ENCODE results near the gene PEX16.

The PEX16 gene

DNA sequence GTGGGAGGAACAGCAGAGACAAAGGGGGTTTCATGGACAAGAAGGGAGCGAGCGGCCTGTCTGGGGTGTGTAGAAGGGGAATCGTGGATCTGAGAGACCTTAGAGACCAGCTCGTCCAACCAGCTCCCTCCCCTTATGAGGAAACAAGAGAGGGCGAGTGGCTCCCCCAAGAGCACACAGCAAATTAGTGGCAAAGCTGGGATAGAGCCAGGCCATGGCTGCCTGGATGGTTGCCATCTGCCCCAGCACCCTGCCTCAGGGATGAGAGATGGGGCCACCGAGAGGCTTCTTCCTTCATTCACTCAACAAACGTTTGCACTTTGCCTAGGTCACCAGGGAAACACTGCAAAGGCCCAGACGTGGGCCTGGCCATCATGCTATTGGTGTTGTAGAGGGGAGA, 28.1 kb downstream of the PEX16 start:
- TF ChIP-seq SIN3A (IDR thresholded peaks at IDR 0.05; ENCODE audit: borderline replicate concordance, insufficient read depth, low read length) (no peak), TAF1 (IDR thresholded peaks at IDR 0.05; ENCODE audit: borderline replicate concordance, insufficient read depth, low read length) (no peak), POLR2AphosphoS5 (IDR thresholded peaks at IDR 0.05; ENCODE audit: low read depth, low read length) (no peak), FOXP2 (optimal IDR thresholded peaks at IDR 0.05; ENCODE audit: borderline replicate concordance, extremely low read depth, extremely low read length, insufficient read depth) (no peak)
- TF ChIP-seq, protein P1, sequence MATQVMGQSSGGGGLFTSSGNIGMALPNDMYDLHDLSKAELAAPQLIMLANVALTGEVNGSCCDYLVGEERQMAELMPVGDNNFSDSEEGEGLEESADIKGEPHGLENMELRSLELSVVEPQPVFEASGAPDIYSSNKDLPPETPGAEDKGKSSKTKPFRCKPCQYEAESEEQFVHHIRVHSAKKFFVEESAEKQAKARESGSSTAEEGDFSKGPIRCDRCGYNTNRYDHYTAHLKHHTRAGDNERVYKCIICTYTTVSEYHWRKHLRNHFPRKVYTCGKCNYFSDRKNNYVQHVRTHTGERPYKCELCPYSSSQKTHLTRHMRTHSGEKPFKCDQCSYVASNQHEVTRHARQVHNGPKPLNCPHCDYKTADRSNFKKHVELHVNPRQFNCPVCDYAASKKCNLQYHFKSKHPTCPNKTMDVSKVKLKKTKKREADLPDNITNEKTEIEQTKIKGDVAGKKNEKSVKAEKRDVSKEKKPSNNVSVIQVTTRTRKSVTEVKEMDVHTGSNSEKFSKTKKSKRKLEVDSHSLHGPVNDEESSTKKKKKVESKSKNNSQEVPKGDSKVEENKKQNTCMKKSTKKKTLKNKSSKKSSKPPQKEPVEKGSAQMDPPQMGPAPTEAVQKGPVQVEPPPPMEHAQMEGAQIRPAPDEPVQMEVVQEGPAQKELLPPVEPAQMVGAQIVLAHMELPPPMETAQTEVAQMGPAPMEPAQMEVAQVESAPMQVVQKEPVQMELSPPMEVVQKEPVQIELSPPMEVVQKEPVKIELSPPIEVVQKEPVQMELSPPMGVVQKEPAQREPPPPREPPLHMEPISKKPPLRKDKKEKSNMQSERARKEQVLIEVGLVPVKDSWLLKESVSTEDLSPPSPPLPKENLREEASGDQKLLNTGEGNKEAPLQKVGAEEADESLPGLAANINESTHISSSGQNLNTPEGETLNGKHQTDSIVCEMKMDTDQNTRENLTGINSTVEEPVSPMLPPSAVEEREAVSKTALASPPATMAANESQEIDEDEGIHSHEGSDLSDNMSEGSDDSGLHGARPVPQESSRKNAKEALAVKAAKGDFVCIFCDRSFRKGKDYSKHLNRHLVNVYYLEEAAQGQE (IDR thresholded peaks at IDR 0.05; ENCODE audit: insufficient read depth in 1 of 2, low read depth in 2 of 2, low read length in 2 of 2), result no peak

DNA sequence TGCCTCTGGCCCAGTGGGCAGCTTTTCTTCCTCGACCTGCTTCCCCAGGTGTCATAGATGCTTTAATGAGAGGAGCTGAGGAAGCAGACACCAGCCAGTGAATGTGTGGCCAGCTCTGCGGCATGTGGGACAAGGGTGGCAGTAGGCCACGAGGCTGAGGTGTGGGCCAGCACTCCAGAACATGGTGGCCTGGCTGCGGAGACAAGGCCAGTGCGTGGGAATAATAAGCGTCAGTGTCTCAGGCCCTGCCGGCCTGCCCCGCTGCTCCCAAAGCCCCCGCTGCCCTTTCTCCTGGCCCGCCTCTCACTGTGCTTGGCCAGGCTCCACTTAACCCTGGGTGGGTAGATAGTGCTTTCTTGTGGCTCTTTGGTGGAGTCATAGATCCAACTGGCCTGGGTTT, 30.1 kb downstream of the PEX16 start:
- no peak for TF ChIP-seq TAF1 (IDR thresholded peaks at IDR 0.05; ENCODE audit: borderline replicate concordance, insufficient read depth, low read length)
- TF ChIP-seq, protein P1 (IDR thresholded peaks at IDR 0.05; ENCODE audit: insufficient read depth in 1 of 2, low read depth in 2 of 2, low read length in 2 of 2), result no peak
- TF ChIP-seq FOXP2 (optimal IDR thresholded peaks at IDR 0.05; ENCODE audit: borderline replicate concordance, extremely low read depth, extremely low read length, insufficient read depth), result no peak
- no peak for TF ChIP-seq SIN3A (IDR thresholded peaks at IDR 0.05; ENCODE audit: borderline replicate concordance, insufficient read depth, low read length)
- TF ChIP-seq POLR2AphosphoS5 (IDR thresholded peaks at IDR 0.05; ENCODE audit: low read depth, low read length), result no peak

DNA sequence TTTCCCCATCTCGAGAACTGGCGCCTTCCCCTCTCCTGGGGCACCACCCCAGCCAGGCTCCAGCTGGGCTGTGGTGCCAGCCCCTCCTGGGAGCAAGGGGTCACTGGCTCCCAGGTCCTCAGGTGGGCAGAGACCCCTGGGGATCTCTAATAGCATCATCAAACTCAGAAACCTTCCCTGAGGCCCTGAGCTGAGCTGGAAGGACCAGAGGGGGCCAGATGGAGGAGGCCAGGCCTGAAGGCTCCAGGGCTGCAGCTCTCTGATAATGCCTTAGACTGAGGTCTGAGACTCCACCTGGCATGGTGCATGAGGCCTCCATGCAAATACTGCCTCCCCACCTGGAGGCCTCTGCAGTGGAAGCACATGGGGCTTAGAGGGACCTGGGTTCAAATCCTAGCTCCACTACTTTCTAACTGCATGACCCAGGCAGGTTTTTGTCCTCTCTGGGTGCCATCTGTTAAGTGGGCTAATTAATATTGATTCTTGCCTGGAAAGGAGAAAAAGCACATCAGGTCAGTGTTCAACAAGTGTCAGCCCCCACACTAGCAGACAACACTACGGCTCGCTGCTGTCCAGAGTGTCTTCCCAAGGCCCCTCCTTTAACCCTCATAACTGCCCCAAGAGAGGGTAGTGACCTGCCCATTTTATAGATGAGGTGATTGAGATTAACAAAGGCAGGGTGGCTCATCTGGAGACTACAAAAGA, 30.7 kb downstream of the PEX16 start:
- TF ChIP-seq POLR2AphosphoS5 (IDR thresholded peaks at IDR 0.05; ENCODE audit: low read depth, low read length), result no peak

DNA sequence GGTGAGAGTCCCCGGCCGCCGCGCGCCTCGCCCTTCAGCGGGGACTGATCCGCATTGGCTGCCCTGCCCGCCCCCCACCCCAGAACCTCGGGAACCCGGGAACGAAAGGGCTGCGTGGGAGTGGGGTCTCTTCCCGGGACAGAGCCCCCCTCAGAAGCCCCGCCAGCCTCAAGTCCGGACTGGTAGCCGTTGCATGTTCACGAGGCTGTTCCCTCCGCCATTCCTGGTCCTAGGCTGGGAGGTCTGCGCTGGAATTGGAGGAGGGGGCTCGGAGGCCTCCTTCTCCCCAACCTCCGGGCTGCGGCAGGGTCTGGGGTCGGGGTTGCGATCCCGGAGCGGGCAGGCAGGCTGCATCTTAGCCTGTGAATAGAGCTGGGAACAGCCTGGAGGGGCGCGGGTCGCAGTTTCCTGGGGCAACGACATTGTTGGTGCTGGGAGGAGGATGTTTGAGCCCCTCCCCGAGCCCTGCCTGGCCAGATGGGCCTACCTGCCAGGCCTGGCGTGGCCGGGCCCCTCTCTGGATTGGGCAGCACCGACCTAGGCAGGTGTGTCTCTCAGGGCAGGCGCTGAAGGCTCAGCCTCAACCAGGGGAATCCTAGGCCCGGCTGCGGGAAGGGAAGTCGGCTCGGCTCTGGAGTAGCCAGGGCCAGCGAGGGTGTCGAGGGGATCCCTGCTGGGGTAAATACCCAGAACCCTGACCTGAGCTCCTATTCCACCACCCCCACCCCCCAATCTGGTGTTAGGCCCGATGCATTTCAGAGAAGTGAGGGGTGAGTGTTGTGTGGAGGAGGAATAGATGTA, 31.6 kb downstream of the PEX16 start:
- TF ChIP-seq POLR2AphosphoS5 (IDR thresholded peaks at IDR 0.05; ENCODE audit: low read depth, low read length) (no peak), SIN3A (IDR thresholded peaks at IDR 0.05; ENCODE audit: borderline replicate concordance, insufficient read depth, low read length) (no peak), FOXP2 (optimal IDR thresholded peaks at IDR 0.05; ENCODE audit: borderline replicate concordance, extremely low read depth, extremely low read length, insufficient read depth) (no peak), TAF1 (IDR thresholded peaks at IDR 0.05; ENCODE audit: borderline replicate concordance, insufficient read depth, low read length) (no peak)
- TF ChIP-seq, protein P1 (IDR thresholded peaks at IDR 0.05; ENCODE audit: insufficient read depth in 1 of 2, low read depth in 2 of 2, low read length in 2 of 2), result 0 out of 4 replicates have a peak, but pooled peaks of 1 of the 2 experiments have one; percentile 7

DNA sequence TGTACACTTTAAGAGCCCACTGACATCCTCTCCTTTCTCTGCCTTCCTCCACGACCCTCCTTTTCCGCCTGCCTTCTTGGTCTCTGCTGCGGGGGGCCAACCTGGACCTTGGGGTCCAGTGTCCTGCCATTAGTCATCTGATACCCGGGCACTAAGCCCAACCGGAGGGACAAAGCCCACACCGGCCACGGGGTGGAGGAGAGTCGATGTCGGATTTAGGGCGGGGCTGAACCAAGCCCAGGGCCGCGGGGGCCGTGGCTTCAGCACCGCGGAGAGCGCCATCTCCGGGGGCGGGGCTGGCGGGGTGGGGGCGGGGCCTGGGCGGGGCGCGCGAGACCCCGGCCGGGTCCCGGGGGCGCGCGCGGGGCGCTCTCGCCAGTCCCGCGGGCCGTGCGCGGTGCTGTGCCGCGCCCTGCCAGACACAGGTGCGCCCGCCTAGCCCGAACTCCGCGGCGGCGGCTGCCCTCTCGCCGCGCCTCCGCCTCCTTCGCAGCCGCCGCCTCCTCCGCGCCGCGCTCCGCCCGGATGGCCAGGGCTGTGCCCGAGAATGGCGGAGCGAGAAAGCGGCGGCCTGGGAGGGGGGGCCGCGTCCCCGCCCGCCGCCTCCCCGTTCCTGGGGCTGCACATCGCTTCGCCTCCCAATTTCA, 32.3 kb downstream of the PEX16 start, which contains the start of gene MAPK8IP1:
TSS of gene MAPK8IP1 (plus strand) at position 378 of the 647 bp plus-strand sequence. CDS start at position 548, 170 bp downstream.
- TF ChIP-seq, protein P1 (IDR thresholded peaks at IDR 0.05; ENCODE audit: insufficient read depth in 1 of 2, low read depth in 2 of 2, low read length in 2 of 2), result peak; percentile 88 to 93
- TF ChIP-seq POLR2AphosphoS5 (IDR thresholded peaks at IDR 0.05; ENCODE audit: low read depth, low read length) (no peak), SIN3A (IDR thresholded peaks at IDR 0.05; ENCODE audit: borderline replicate concordance, insufficient read depth, low read length) (peak; percentile 27; the same call in 1 of the 2 replicates), FOXP2 (optimal IDR thresholded peaks at IDR 0.05; ENCODE audit: borderline replicate concordance, extremely low read depth, extremely low read length, insufficient read depth) (no peak)
